Left lung (tissue), 14 donors: Measurements from ENCODE around the gene SUSD2. TPM values are rescaled to one million over a fixed set of nuclear protein-coding genes. Genes with fewer than 3 reads are reported as not detected.
A peak's percentile ranks its signal among the peaks of the same experiment; 100 is the strongest.
"Not testable (repeated sequence)": the region's sequence is repeated elsewhere in the genome, so short reads cannot be mapped to it uniquely, and the experiment has no call there.

Experiments
- ATAC-seq: fragments of 200-7000 bp; cut with Tn5 transposase; one replicate; pipeline ENCODE4 v1.9.1; 2020; ENCODE audit warnings: moderate library complexity
- DNase-seq, 4 donors: peaks; one replicate each; pipeline ENCODE4 v3.0.0-alpha.2; 2013 to 2020
- H3K27ac ChIP-seq, 2 donors: fragments of 200-600 bp; sonication (generic) in 1 of 2; one replicate each; pipeline versions ENCODE4 v1.5.0 to v1.8.0; 2020 to 2021
- H3K27me3 ChIP-seq, 2 donors: fragments of 200-600 bp; sonication (generic) in 1 of 2; one replicate each; pipeline versions ENCODE4 v1.5.0 to v1.8.0; 2020 to 2021
- H3K36me3 ChIP-seq, 2 donors: fragments of 200-600 bp; sonication (generic) in 1 of 2; one replicate each; pipeline versions ENCODE4 v1.5.0 to v1.8.0; 2020 to 2021
- H3K4me1 ChIP-seq, 2 donors: fragments of 200-600 bp; one replicate each; pipeline ENCODE4 v1.8.0; 2021
- H3K4me3 ChIP-seq, 2 donors: fragments of 200-600 bp; sonication (generic) in 1 of 2; one replicate each; pipeline versions ENCODE4 v1.5.0 to v1.8.0; 2020 to 2021; ENCODE audit warnings: mild to moderate bottlenecking in 1 of 2
- H3K9me3 ChIP-seq, 2 donors: fragments of 200-600 bp; sonication (generic) in 1 of 2; one replicate each; pipeline versions ENCODE4 v1.5.0 to v1.8.0; 2020 to 2021
- CTCF ChIP-seq, 2 donors: fragments of 200-600 bp; sonication (generic) in 1 of 2; IDR thresholded peaks; one replicate each; pipeline versions ENCODE4 v1.5.0 to v1.8.0; 2021; ENCODE audit warnings: antibody characterized with exemption in 2 of 2
- intact Hi-C, 2 donors: fragments of 100-400 bp; cut with DNase I; formaldehyde crosslinking; loops; one replicate each; pipeline versions ENCODE4 v1.11.2 to v1.14.2; 2022
- long read RNA-seq, 12 donors: library from polyadenylated mRNA in 2 of 12; unstranded in 2 of 12; transcript quantifications; one replicate each; pipeline ENCODE4 v2.0.0 and lab custom pipeline, GENCODE V29; 2019 to 2026
- polyA plus RNA-seq, 6 donors: library from polyadenylated mRNA; unstranded; fragments of 120-200 nt; gene quantifications; one replicate each; pipeline ENCODE4 v1.2.1, GENCODE V29; 2013; ENCODE audit not compliant: insufficient read length in 6 of 6
- total RNA-seq, 2 donors: library from RNA; stranded (reverse); fragmentation: NEBNext Ultra II Directional; extraction: Animal tissue kit (Norgen Biotek cat#: 25700); gene quantifications; one replicate each; pipeline ENCODE4 v1.2.1, GENCODE V29; 2021
- donor health status: DM: no; HTN: yes; CAD: no.
- donor health status: DM: no; HTN: no; CAD: no.

Gene SUSD2
- 100 to 1,000 TPM in 1 of 2 donors, 10 to 100 TPM in 1; 63.2 to 374 TPM for total RNA-seq
- 10 to 100 TPM in 4 of 6 donors, 1 to 10 TPM in 2; 8.2 to 20.0 (median 13.3) TPM for polyA plus RNA-seq
- long read RNA-seq, donor 1, partial matches to known transcripts, result 0 of 1 reads
- long read RNA-seq, donor 1, other reads (novel, unspliced or antisense), result 0 of 1 reads
- long read RNA-seq, donor 2, result 0 reads
- long read RNA-seq, donor 3, partial matches to known transcripts, result 0 of 1 reads
- long read RNA-seq, donor 3, other reads (novel, unspliced or antisense), result 0 of 1 reads
- long read RNA-seq, donor 4, transcript SUSD2-201 (15 exons, 3,404 nt), result major isoform, 24 of 65 reads
- long read RNA-seq, donor 4, partial matches to known transcripts, result 35 of 65 reads
- long read RNA-seq, donor 4, other reads (novel, unspliced or antisense), result 6 of 65 reads
- long read RNA-seq, donor 5, partial matches to known transcripts, result 0 of 2 reads
- long read RNA-seq, donor 5, other reads (novel, unspliced or antisense), result 0 of 2 reads
- long read RNA-seq, donor 6, result 0 reads
- long read RNA-seq, donor 7, result 0 reads
- long read RNA-seq, donor 8, transcript SUSD2-201 (15 exons, 3,404 nt), result major isoform, 5 of 5 reads
- long read RNA-seq, donor 8, partial matches to known transcripts, result 0 of 5 reads
- long read RNA-seq, donor 8, other reads (novel, unspliced or antisense), result 0 of 5 reads
- long read RNA-seq, donor 9, result 0 reads
- long read RNA-seq, donor 10, transcript SUSD2-201 (15 exons, 3,404 nt), result major isoform, 11 of 20 reads
- long read RNA-seq, donor 10, partial matches to known transcripts, result 8 of 20 reads
- long read RNA-seq, donor 10, other reads (novel, unspliced or antisense), result 1 of 20 reads
- long read RNA-seq, donor 11, partial matches to known transcripts, result 11 of 13 reads
- long read RNA-seq, donor 11, other reads (novel, unspliced or antisense), result 0 of 13 reads
- long read RNA-seq, donor 12, partial matches to known transcripts, result 0 of 1 reads
- long read RNA-seq, donor 12, other reads (novel, unspliced or antisense), result 0 of 1 reads

- TF ChIP-seq CTCF (IDR thresholded peaks at IDR 0.05), result no peak
- Histone ChIP-seq H3K27me3 (no peaks in the 10 kb centered on the region), H3K4me3 (peak within 1 kb of the TSS; percentile 32 to 36), H3K27ac (peak within 1 kb of the TSS; percentile 13 to 33), H3K9me3 (no peaks in the 10 kb centered on the region), H3K4me1 (peaks cover 0 to 19% of the 10 kb centered on the region in 2 donors), H3K36me3 (peaks cover 0 to 45% of the 10 kb centered on the region in 2 donors)
- intact Hi-C loops, result no loop called here
- ATAC-seq (peak; percentile 83), DNase-seq (peak in 1 of 4 donors; percentile 87)
These were observed at the start of gene SUSD2 for GRCh38 chr22:24181088-24181995. Gene SUSD2, plus strand, starts transcription at chr22:24181487. Its CDS starts 33 bp downstream, at chr22:24181520.

- peak in 1 of 2 donors; percentile 19 for TF ChIP-seq CTCF (IDR thresholded peaks at IDR 0.05)
- intact Hi-C loops, result no loop called here
- Histone ChIP-seq H3K4me1 (peaks cover 19 to 20% of the 10 kb centered on the region in 2 donors), H3K4me3 (no peak overlapping the region), H3K9me3 (no peaks in the 10 kb centered on the region), H3K36me3 (peaks cover 0 to 60% of the 10 kb centered on the region in 2 donors), H3K27me3 (no peaks in the 10 kb centered on the region), H3K27ac (no peak overlapping the region)
- peak in 2 of 4 donors; percentile 37 to 70 for DNase-seq
- peak; percentile 77 for ATAC-seq
These were observed 47.9 kb upstream of the SUSD2 start for GRCh38 chr22:24133187-24133965.

- DNase-seq, result peak in 3 of 4 donors; percentile 60 to 82 (median 72)
- Histone ChIP-seq H3K4me1 (peaks cover 11 to 19% of the 10 kb centered on the region in 2 donors), H3K4me3 (no peak overlapping the region), H3K36me3 (peaks cover 0 to 60% of the 10 kb centered on the region in 2 donors), H3K27me3 (no peaks in the 10 kb centered on the region), H3K9me3 (no peaks in the 10 kb centered on the region), H3K27ac (no peak overlapping the region)
- no peak for TF ChIP-seq CTCF (IDR thresholded peaks at IDR 0.05)
- intact Hi-C loops, result no loop called here
- ATAC-seq, result no peak
These were observed 47.0 kb upstream of the SUSD2 start for GRCh38 chr22:24134090-24134846.

- H3K27me3 ChIP-seq, intact Hi-C loops, H3K27ac ChIP-seq, H3K9me3 ChIP-seq, ATAC-seq, H3K4me3 ChIP-seq: not testable (repeated sequence)
- Histone ChIP-seq H3K4me1 (peaks cover 23 to 24% of the 10 kb centered on the region in 2 donors), H3K36me3 (peaks cover 0 to 58% of the 10 kb centered on the region in 2 donors)
- peak in 1 of 4 donors; percentile 10 for DNase-seq
These were observed 44.8 kb upstream of the SUSD2 start for GRCh38 chr22:24136533-24136932.
